ENCODE data around the gene EXOC3. TPM values are rescaled to one million over a fixed set of nuclear protein-coding genes. Genes with fewer than 3 reads are reported as not detected.
"Not testable (repeated sequence)": the region's sequence is repeated elsewhere in the genome, so short reads cannot be mapped to it uniquely, and the experiment has no call there.

The EXOC3 gene
- total RNA-seq, 4 donors from 2014 or later, result 46.4 to 92.7 (median 60.3) TPM

DNA sequence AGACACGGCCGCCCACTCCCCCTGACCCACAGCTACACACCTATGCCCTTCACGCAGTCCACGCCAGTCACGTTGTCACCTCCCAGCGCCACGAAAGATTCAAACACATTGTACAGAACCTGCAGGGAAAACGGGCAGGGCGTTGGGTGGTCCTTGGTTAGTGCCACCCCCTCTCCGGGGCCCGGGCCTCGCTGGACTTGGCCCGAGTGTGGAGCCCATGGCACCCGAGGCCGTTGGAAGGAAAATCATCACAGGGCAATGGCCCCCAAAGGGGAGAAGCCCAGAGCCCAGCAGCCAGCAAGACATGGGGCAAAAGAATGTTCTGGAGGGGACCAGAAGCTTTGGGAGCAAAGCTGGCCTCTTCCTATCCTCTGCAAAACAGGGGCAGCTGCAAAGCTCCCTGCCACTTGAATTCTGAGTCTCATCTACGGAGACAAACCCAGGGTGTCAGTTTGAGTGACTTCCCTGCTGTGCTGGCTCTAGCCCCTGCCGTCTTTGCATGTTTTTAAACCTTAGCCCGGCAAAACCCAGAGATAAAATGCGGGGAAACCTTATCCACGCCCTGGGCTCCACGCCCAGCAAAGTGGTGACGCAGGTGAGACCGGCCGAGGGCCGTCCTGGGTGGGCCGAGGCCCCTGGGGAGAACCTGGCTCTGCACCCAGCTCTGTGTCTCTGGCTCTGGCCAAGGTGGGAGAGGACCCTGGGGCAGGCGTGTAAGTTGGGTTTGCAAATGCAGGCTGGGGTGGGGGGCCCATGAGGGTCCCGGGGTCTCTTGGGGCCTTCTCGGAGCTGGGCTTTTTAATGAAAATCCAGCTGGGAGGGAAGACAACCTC lies 42.4 kb downstream of the EXOC3 start:
- H3K27me3 ChIP-seq, result peaks cover 85% of the 10 kb centered on the region
- no peaks in the 10 kb centered on the region for H3K9me3 ChIP-seq
- TF ChIP-seq POLR2AphosphoS5 (IDR thresholded peaks at IDR 0.05) (no peak), EP300 (IDR thresholded peaks at IDR 0.05) (no peak), CTCF (IDR thresholded peaks at IDR 0.05) (no peak), POLR2A (IDR thresholded peaks at IDR 0.05) (no peak)
- H3K36me3 ChIP-seq, result no peaks in the 10 kb centered on the region
- H3K27ac ChIP-seq, result no peak overlapping the region
- no peaks in the 10 kb centered on the region for H3K4me1 ChIP-seq
- H3K4me3 ChIP-seq, result no peak overlapping the region
- ATAC-seq, result no peak
- WGBS, 2 donors (ENCODE audit: low coverage in 1 of 2), result 41% methylated on average over 6 of the region's 29 CpGs; no CpG with 5 or more reads in 1 of the 2 donors

- H3K4me3 ChIP-seq, result no peak overlapping the region
- H3K36me3 ChIP-seq, result no peaks in the 10 kb centered on the region
- no peaks in the 10 kb centered on the region for H3K9me3 ChIP-seq
- no peak for ATAC-seq
- H3K27ac ChIP-seq, result no peak overlapping the region
- peaks cover 85% of the 10 kb centered on the region for H3K27me3 ChIP-seq
- WGBS, 2 donors (ENCODE audit: low coverage in 1 of 2), result 52 to 80% methylated on average over 1 to 6 of the region's 23 CpGs
- H3K4me1 ChIP-seq, result no peaks in the 10 kb centered on the region
- TF ChIP-seq POLR2AphosphoS5 (IDR thresholded peaks at IDR 0.05) (no peak), EP300 (IDR thresholded peaks at IDR 0.05) (no peak), CTCF (IDR thresholded peaks at IDR 0.05) (no peak), POLR2A (IDR thresholded peaks at IDR 0.05) (no peak)
Measured at GRCh38 chr5:485946-486491, 43.0 kb downstream of the EXOC3 start.

- WGBS, 2 donors (ENCODE audit: low coverage in 1 of 2), result no CpG with 5 or more reads among the region's 22 CpGs
- not testable (repeated sequence) for H3K36me3 ChIP-seq, H3K9me3 ChIP-seq, H3K27ac ChIP-seq, H3K4me1 ChIP-seq, ATAC-seq, H3K4me3 ChIP-seq
- peaks cover 85% of the 10 kb centered on the region for H3K27me3 ChIP-seq
Measured at GRCh38 chr5:486597-486996, 43.6 kb downstream of the EXOC3 start.

- H3K4me1 ChIP-seq, result peaks cover 0 to 5% (median 0%) of the 10 kb centered on the region in 3 donors
- 100% methylated on average over 1 of the region's 33 CpGs; no CpG with 5 or more reads in 1 of the 2 donors for WGBS, 2 donors (ENCODE audit: low coverage in 1 of 2)
- no peak for TF ChIP-seq POLR2AphosphoS5 (IDR thresholded peaks at IDR 0.05)
- no peak for TF ChIP-seq POLR2A (IDR thresholded peaks at IDR 0.05)
- TF ChIP-seq EP300 (IDR thresholded peaks at IDR 0.05), result no peak
- TF ChIP-seq CTCF (IDR thresholded peaks at IDR 0.05), result no peak
- peaks cover 83% of the 10 kb centered on the region for H3K27me3 ChIP-seq
- no peak overlapping the region for H3K27ac ChIP-seq
- H3K4me3 ChIP-seq, result no peak overlapping the region
- no peaks in the 10 kb centered on the region for H3K9me3 ChIP-seq
- no peaks in the 10 kb centered on the region for H3K36me3 ChIP-seq
- no peak for ATAC-seq
Measured at GRCh38 chr5:488241-488640, 45.3 kb downstream of the EXOC3 start.

GRCh38 chr5:488744-489688 lies 46.0 kb downstream of the EXOC3 start:
- WGBS, 2 donors (ENCODE audit: low coverage in 1 of 2), result no CpG with 5 or more reads among the region's 40 CpGs
- H3K27me3 ChIP-seq, result peaks cover 84% of the 10 kb centered on the region
- ATAC-seq, result no peak

More at GRCh38 chr5:488744-489688, 46.0 kb downstream of the EXOC3 start:
- Histone ChIP-seq H3K36me3 (no peaks in the 10 kb centered on the region), H3K9me3 (no peaks in the 10 kb centered on the region), H3K27ac (no peak overlapping the region), H3K4me1 (peaks cover 0 to 8% (median 0%) of the 10 kb centered on the region in 3 donors), H3K4me3 (no peak overlapping the region)
- TF ChIP-seq POLR2AphosphoS5 (IDR thresholded peaks at IDR 0.05), result no peak
- no peak for TF ChIP-seq CTCF (IDR thresholded peaks at IDR 0.05)
- no peak for TF ChIP-seq POLR2A (IDR thresholded peaks at IDR 0.05)
- no peak for TF ChIP-seq EP300 (IDR thresholded peaks at IDR 0.05)

Measured in gastroesophageal sphincter (tissue), 4 donors.